HG03135 (cell line): ENCODE results near the gene PRKG1.

Source experiments
- ATAC-seq: cut with Tn5 transposase; IDR thresholded peaks from one replicate; pipeline ENCODE4 v1.9.1; 2021; ENCODE audit warnings: mild to moderate bottlenecking, moderate library complexity; ENCODE audit not compliant: unreplicated experiment

The PRKG1 gene

GRCh38 chr10:51629934-51630639 lies 555.8 kb downstream of the PRKG1 start:
- no peak for ATAC-seq

- ATAC-seq = no peak
Observed at GRCh38 chr10:51630640-51631005, 556.3 kb downstream of the PRKG1 start.

GRCh38 chr10:51635436-51635835 lies 561.1 kb downstream of the PRKG1 start:
- ATAC-seq = no peak

GRCh38 chr10:51638211-51638610 lies 563.9 kb downstream of the PRKG1 start:
- ATAC-seq = no peak

- no peak for ATAC-seq
Observed at GRCh38 chr10:51638737-51639136, 564.5 kb downstream of the PRKG1 start.

GRCh38 chr10:51640120-51640819 lies 566.0 kb downstream of the PRKG1 start:
- ATAC-seq = no peak

GRCh38 chr10:51642581-51642980 lies 568.3 kb downstream of the PRKG1 start:
- ATAC-seq = no peak

- no peak for ATAC-seq
Observed at GRCh38 chr10:51643734-51644133, 569.4 kb downstream of the PRKG1 start.

- no peak for ATAC-seq
Observed at GRCh38 chr10:51649064-51649463, 574.8 kb downstream of the PRKG1 start.

GRCh38 chr10:51651063-51651462 lies 576.8 kb downstream of the PRKG1 start:
- ATAC-seq = no peak

- no peak for ATAC-seq
Observed at GRCh38 chr10:51653025-51653424, 578.7 kb downstream of the PRKG1 start.

GRCh38 chr10:51654918-51655317 lies 580.6 kb downstream of the PRKG1 start:
- ATAC-seq = no peak

GRCh38 chr10:51656503-51656902 lies 582.2 kb downstream of the PRKG1 start:
- no peak for ATAC-seq

- ATAC-seq = no peak
Observed at GRCh38 chr10:51658000-51658399, 583.7 kb downstream of the PRKG1 start.

GRCh38 chr10:51659344-51659743 lies 585.1 kb downstream of the PRKG1 start:
- ATAC-seq = no peak

GRCh38 chr10:51663086-51663485 lies 588.8 kb downstream of the PRKG1 start:
- no peak for ATAC-seq

- ATAC-seq = no peak
Observed at GRCh38 chr10:51666456-51666855, 592.2 kb downstream of the PRKG1 start.

GRCh38 chr10:51667678-51668335 lies 593.5 kb downstream of the PRKG1 start:
- no peak for ATAC-seq

- no peak for ATAC-seq
Observed at GRCh38 chr10:51668336-51668689, 594.0 kb downstream of the PRKG1 start.

GRCh38 chr10:51669041-51669440 lies 594.8 kb downstream of the PRKG1 start:
- ATAC-seq = no peak

GRCh38 chr10:51672039-51672535 lies 597.8 kb downstream of the PRKG1 start:
- ATAC-seq = no peak

- no peak for ATAC-seq
Observed at GRCh38 chr10:51675088-51675487, 600.8 kb downstream of the PRKG1 start.
